HEK293 (cell line): ENCODE measurements around the gene EIPR1.

ENCODE experiments used
- KLF9 ChIP-seq: fragments of 450-650 bp; formaldehyde crosslinking; IDR thresholded peaks from 2 replicates; pipeline ENCODE4 v1.5.1; 2016; ENCODE audit warnings: missing biosample characterization, missing genetic modification characterization, low read depth
- YY1 ChIP-seq: fragments of 450-650 bp; formaldehyde crosslinking; IDR thresholded peaks from 2 replicates; pipeline ENCODE4 v1.5.1; 2018; ENCODE audit warnings: missing biosample characterization, missing genetic modification characterization
- ZNF121 ChIP-seq: fragments of 450-650 bp; formaldehyde crosslinking; IDR thresholded peaks from 2 replicates; pipeline ENCODE4 v1.5.1; 2016; ENCODE audit warnings: missing biosample characterization, missing genetic modification characterization
- ZNF776 ChIP-seq: fragments of 450-650 bp; formaldehyde crosslinking; IDR thresholded peaks from 2 replicates; pipeline ENCODE4 v1.5.0; 2017; ENCODE audit warnings: missing biosample characterization, missing genetic modification characterization, borderline replicate concordance
- ZSCAN16 ChIP-seq: fragments of 450-650 bp; formaldehyde crosslinking; IDR thresholded peaks from 2 replicates; pipeline ENCODE4 v1.5.1; 2016; ENCODE audit warnings: missing biosample characterization, missing genetic modification characterization
- TF ChIP-seq, protein P1 (sequence below): fragments of 450-650 bp; formaldehyde crosslinking; IDR thresholded peaks from 2 replicates; pipeline ENCODE4 v1.5.1; 2016; ENCODE audit warnings: missing biosample characterization, missing genetic modification characterization
- TF ChIP-seq, protein P2 (sequence below): fragments of 450-650 bp; formaldehyde crosslinking; IDR thresholded peaks from 2 replicates; pipeline ENCODE4 v1.5.1; 2016; ENCODE audit warnings: missing biosample characterization, missing genetic modification characterization
- TF ChIP-seq, protein P3 (sequence below): fragments of 450-650 bp; formaldehyde crosslinking; IDR thresholded peaks from 2 replicates; pipeline ENCODE4 v1.5.1; 2017; ENCODE audit warnings: missing biosample characterization, missing genetic modification characterization
- TF ChIP-seq, protein P4 (sequence below): fragments of 450-650 bp; formaldehyde crosslinking; IDR thresholded peaks from 2 replicates; pipeline ENCODE4 v1.5.1; 2017; ENCODE audit warnings: missing biosample characterization, missing genetic modification characterization

- TF ChIP-seq KLF9 (tag by site-specific recombination), result no peak
- TF ChIP-seq, protein P1, sequence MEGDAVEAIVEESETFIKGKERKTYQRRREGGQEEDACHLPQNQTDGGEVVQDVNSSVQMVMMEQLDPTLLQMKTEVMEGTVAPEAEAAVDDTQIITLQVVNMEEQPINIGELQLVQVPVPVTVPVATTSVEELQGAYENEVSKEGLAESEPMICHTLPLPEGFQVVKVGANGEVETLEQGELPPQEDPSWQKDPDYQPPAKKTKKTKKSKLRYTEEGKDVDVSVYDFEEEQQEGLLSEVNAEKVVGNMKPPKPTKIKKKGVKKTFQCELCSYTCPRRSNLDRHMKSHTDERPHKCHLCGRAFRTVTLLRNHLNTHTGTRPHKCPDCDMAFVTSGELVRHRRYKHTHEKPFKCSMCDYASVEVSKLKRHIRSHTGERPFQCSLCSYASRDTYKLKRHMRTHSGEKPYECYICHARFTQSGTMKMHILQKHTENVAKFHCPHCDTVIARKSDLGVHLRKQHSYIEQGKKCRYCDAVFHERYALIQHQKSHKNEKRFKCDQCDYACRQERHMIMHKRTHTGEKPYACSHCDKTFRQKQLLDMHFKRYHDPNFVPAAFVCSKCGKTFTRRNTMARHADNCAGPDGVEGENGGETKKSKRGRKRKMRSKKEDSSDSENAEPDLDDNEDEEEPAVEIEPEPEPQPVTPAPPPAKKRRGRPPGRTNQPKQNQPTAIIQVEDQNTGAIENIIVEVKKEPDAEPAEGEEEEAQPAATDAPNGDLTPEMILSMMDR (tag by site-specific recombination), result no peak
- no peak for TF ChIP-seq ZNF776 (tag by site-specific recombination)
- TF ChIP-seq ZNF121 (tag by site-specific recombination), result no peak
- TF ChIP-seq, protein P2, sequence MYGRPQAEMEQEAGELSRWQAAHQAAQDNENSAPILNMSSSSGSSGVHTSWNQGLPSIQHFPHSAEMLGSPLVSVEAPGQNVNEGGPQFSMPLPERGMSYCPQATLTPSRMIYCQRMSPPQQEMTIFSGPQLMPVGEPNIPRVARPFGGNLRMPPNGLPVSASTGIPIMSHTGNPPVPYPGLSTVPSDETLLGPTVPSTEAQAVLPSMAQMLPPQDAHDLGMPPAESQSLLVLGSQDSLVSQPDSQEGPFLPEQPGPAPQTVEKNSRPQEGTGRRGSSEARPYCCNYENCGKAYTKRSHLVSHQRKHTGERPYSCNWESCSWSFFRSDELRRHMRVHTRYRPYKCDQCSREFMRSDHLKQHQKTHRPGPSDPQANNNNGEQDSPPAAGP, result no peak
- TF ChIP-seq, protein P3, sequence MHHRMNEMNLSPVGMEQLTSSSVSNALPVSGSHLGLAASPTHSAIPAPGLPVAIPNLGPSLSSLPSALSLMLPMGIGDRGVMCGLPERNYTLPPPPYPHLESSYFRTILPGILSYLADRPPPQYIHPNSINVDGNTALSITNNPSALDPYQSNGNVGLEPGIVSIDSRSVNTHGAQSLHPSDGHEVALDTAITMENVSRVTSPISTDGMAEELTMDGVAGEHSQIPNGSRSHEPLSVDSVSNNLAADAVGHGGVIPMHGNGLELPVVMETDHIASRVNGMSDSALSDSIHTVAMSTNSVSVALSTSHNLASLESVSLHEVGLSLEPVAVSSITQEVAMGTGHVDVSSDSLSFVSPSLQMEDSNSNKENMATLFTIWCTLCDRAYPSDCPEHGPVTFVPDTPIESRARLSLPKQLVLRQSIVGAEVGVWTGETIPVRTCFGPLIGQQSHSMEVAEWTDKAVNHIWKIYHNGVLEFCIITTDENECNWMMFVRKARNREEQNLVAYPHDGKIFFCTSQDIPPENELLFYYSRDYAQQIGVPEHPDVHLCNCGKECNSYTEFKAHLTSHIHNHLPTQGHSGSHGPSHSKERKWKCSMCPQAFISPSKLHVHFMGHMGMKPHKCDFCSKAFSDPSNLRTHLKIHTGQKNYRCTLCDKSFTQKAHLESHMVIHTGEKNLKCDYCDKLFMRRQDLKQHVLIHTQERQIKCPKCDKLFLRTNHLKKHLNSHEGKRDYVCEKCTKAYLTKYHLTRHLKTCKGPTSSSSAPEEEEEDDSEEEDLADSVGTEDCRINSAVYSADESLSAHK (tag by site-specific recombination), result no peak
- no peak for TF ChIP-seq ZSCAN16
- TF ChIP-seq, protein P4, sequence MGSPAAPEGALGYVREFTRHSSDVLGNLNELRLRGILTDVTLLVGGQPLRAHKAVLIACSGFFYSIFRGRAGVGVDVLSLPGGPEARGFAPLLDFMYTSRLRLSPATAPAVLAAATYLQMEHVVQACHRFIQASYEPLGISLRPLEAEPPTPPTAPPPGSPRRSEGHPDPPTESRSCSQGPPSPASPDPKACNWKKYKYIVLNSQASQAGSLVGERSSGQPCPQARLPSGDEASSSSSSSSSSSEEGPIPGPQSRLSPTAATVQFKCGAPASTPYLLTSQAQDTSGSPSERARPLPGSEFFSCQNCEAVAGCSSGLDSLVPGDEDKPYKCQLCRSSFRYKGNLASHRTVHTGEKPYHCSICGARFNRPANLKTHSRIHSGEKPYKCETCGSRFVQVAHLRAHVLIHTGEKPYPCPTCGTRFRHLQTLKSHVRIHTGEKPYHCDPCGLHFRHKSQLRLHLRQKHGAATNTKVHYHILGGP (tag by site-specific recombination), result no peak
- no peak for TF ChIP-seq YY1 (tag by site-specific recombination)
Observed at GRCh38 chr2:3314626-3315025, 63.0 kb downstream of the EIPR1 start.
